ENCODE measurements around the gene GATA2.

The GATA2 gene

DNA sequence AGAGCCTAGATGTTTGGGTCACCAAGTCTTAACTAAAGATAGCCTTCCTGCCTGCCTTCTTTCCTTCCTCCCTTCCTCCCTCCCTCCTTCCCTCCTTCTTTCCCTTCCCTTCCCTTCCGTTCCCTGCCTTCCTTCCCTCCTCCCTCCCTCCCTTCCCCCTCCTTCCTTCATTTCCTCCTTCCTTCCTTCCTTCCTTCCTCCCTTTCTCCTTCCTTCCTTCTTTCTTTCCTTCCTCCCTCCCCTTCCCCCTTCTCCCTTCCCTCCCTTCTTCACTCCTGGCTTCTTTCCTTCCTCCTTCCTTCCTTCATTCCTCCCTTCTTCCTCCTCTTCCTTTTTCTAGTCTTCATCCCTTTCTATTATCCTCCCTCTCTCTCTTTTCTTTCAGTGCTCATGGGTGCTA is 28.3 kb downstream of the GATA2 start:
- TF ChIP-seq, protein P1, sequence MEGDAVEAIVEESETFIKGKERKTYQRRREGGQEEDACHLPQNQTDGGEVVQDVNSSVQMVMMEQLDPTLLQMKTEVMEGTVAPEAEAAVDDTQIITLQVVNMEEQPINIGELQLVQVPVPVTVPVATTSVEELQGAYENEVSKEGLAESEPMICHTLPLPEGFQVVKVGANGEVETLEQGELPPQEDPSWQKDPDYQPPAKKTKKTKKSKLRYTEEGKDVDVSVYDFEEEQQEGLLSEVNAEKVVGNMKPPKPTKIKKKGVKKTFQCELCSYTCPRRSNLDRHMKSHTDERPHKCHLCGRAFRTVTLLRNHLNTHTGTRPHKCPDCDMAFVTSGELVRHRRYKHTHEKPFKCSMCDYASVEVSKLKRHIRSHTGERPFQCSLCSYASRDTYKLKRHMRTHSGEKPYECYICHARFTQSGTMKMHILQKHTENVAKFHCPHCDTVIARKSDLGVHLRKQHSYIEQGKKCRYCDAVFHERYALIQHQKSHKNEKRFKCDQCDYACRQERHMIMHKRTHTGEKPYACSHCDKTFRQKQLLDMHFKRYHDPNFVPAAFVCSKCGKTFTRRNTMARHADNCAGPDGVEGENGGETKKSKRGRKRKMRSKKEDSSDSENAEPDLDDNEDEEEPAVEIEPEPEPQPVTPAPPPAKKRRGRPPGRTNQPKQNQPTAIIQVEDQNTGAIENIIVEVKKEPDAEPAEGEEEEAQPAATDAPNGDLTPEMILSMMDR (IDR thresholded peaks at IDR 0.05; ENCODE audit: low read depth, low read length), result no peak
- DNase-seq (ENCODE audit: low read depth, low spot score), result no peak
- H3K4me3 ChIP-seq (ENCODE audit: low read depth, low read length), result no peak overlapping the region
- in situ Hi-C loops (cut with HindIII; ENCODE audit: low sequenced_read_pairs), result no loop called here

DNA sequence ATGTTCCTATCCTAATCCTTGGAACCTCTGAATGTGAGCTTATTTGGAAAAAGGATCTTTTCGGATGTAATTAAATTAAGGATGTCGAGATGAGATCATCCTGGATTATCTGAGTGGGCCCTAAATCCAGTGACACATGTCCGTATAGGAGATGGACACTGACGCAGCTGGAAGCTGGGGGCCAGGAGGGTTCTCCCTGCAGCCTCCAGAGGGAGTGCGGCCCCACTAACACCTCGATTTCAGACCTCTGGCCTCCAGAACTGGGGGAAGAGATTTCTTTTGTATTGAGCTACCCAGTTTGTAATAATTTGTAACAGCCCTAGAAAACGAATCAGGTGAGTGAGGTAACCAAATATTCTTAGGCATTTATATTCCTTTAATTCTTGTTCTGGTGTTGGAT is 28.8 kb downstream of the GATA2 start:
- H3K4me3 ChIP-seq (ENCODE audit: low read depth, low read length), result no peak overlapping the region
- TF ChIP-seq, protein P1 (IDR thresholded peaks at IDR 0.05; ENCODE audit: low read depth, low read length), result no peak
- in situ Hi-C loops (cut with HindIII; ENCODE audit: low sequenced_read_pairs), result no loop called here
- DNase-seq (ENCODE audit: low read depth, low spot score), result no peak

GRCh38 chr3:128463771-128464170 is 29.2 kb downstream of the GATA2 start:
- H3K4me3 ChIP-seq (ENCODE audit: low read depth, low read length), result no peak overlapping the region
- TF ChIP-seq, protein P1 (IDR thresholded peaks at IDR 0.05; ENCODE audit: low read depth, low read length), result no peak
- DNase-seq (ENCODE audit: low read depth, low spot score), result no peak
- in situ Hi-C loops (cut with HindIII; ENCODE audit: low sequenced_read_pairs), result no loop called here

DNA sequence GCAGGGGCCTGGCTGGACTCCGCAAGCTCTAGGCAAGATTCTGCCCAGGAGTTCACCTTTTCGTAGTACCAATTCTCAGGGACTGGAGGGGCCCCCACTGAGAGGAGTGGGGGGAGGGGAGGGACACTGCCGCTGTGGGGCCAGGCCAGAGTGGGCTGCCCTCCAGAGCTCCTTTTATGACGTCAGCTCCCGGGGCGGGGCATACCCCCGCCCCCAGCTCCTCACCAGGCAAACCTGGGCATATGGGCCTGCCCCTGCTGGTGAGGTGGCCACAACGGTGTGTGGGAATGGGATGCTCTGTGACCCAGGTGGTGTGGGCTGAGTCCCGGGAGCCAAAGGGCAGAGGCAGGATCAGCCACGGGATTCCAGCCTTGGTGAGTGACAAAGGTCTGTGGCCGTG is 29.6 kb downstream of the GATA2 start:
- no peak overlapping the region for H3K4me3 ChIP-seq (ENCODE audit: low read depth, low read length)
- DNase-seq (ENCODE audit: low read depth, low spot score), result no peak
- in situ Hi-C loops (cut with HindIII; ENCODE audit: low sequenced_read_pairs), result no loop called here
- TF ChIP-seq, protein P1 (IDR thresholded peaks at IDR 0.05; ENCODE audit: low read depth, low read length), result no peak

GRCh38 chr3:128462931-128463330 is 30.1 kb downstream of the GATA2 start:
- in situ Hi-C loops (cut with HindIII; ENCODE audit: low sequenced_read_pairs), result no loop called here
- DNase-seq (ENCODE audit: low read depth, low spot score), result no peak
- H3K4me3 ChIP-seq (ENCODE audit: low read depth, low read length), result no peak overlapping the region
- TF ChIP-seq, protein P1 (IDR thresholded peaks at IDR 0.05; ENCODE audit: low read depth, low read length), result no peak

- no peak overlapping the region for H3K4me3 ChIP-seq (ENCODE audit: low read depth, low read length)
- in situ Hi-C loops (cut with HindIII; ENCODE audit: low sequenced_read_pairs), result no loop called here
- TF ChIP-seq, protein P1 (IDR thresholded peaks at IDR 0.05; ENCODE audit: low read depth, low read length), result no peak
- DNase-seq (ENCODE audit: low read depth, low spot score), result no peak
These were observed 30.6 kb downstream of the GATA2 start for GRCh38 chr3:128462341-128462910.

DNA sequence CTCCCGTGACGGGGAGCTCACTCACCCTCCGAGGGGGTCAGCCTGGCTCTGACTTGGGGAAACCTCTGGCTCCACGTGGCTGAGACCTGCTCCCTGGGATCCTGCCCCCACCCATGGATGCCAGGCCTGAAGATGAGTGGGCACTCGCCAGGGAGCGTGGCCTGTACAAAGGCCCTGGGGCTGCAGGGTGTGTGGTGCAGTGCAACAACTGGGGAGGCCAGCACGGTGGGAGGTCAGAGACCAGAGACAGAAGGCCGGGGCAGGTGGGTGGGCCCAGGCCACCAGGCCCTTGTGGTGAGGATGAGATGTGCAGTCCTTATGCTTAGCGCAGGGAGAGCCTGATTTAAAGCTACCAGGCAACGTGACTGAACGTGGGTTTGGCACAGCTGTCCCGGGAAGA is 31.3 kb downstream of the GATA2 start:
- no peak overlapping the region for H3K4me3 ChIP-seq (ENCODE audit: low read depth, low read length)
- TF ChIP-seq, protein P1 (IDR thresholded peaks at IDR 0.05; ENCODE audit: low read depth, low read length), result no peak
- in situ Hi-C loops (cut with HindIII; ENCODE audit: low sequenced_read_pairs), result no loop called here
- no peak for DNase-seq (ENCODE audit: low read depth, low spot score)

All from astrocyte of the spinal cord (primary cell).